Measurements from ENCODE around the gene PRRG2.

DNA sequence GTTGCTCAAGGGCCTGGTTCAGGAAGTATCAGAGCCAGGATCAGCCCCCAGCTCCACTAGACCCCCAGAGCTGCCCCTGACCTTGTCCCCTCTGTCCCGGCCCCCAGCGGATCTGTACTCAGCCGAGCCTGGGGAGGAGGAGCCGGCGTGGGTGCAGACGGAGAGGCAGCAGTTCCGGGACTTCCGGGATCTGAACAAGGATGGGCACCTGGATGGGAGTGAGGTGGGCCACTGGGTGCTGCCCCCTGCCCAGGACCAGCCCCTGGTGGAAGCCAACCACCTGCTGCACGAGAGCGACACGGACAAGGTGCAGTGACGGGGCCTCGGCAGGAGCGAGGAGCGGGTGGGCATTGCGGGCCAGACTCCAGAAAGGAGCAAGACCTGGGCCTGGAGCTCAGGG is 38.7 kb upstream of the PRRG2 start:
- TF ChIP-seq POLR2AphosphoS5 (IDR thresholded peaks at IDR 0.05; ENCODE audit: low read depth, low read length) (no peak), POLR2A (IDR thresholded peaks at IDR 0.05; ENCODE audit: low read depth, low read length) (no peak), TAF1 (IDR thresholded peaks at IDR 0.05; ENCODE audit: borderline replicate concordance, low read depth, low read length) (no peak)

Measured in GM12892 (cell line).